Stimulated activated CD4-positive, alpha-beta T cell treated with anti-CD3 and anti-CD28 coated beads, TNF-alpha, amount 100 ng/mL, for 4 hours (primary cell): ENCODE measurements around the gene BMP4.

Experiments used
- DNase-seq, 3 experiments: peaks; one replicate each; pipeline ENCODE4 v3.0.0-alpha.2; 2020; ENCODE audit warnings: low read depth in 3 of 3

BMP4 gene

GRCh38 chr14:53964249-53964648 is 7.6 kb upstream of the BMP4 start:
- DNase-seq, result no peak

GRCh38 chr14:53963320-53964227 is 6.9 kb upstream of the BMP4 start:
- DNase-seq, result no peak

- no peak for DNase-seq
Measured at GRCh38 chr14:53962953-53963319, 6.3 kb upstream of the BMP4 start.

GRCh38 chr14:53958628-53959027 is 2.0 kb upstream of the BMP4 start:
- no peak for DNase-seq

- DNase-seq, result no peak
Measured at GRCh38 chr14:53957739-53958138, 1.1 kb upstream of the BMP4 start.

- no peak for DNase-seq
Measured at GRCh38 chr14:53955671-53956426, 776 bp downstream of the BMP4 start.

- DNase-seq, result no peak
Measured at GRCh38 chr14:53955229-53955556, 1.4 kb downstream of the BMP4 start.

- DNase-seq, result no peak
Measured at GRCh38 chr14:53954551-53955228, 1.9 kb downstream of the BMP4 start.

GRCh38 chr14:53953828-53954550 is 2.6 kb downstream of the BMP4 start:
- DNase-seq, result no peak

GRCh38 chr14:53953002-53953827 is 3.4 kb downstream of the BMP4 start:
- no peak for DNase-seq

GRCh38 chr14:53952533-53952932 is 4.1 kb downstream of the BMP4 start:
- no peak for DNase-seq

GRCh38 chr14:53951627-53952303 is 4.9 kb downstream of the BMP4 start:
- DNase-seq, result no peak

- DNase-seq, result no peak
Measured at GRCh38 chr14:53951243-53951626, 5.4 kb downstream of the BMP4 start.

GRCh38 chr14:53950031-53950793 is 6.4 kb downstream of the BMP4 start:
- DNase-seq, result no peak

- no peak for DNase-seq
Measured at GRCh38 chr14:53949201-53949600, 7.4 kb downstream of the BMP4 start.

GRCh38 chr14:53948205-53948884 is 8.3 kb downstream of the BMP4 start:
- no peak for DNase-seq

- no peak for DNase-seq
Measured at GRCh38 chr14:53947452-53948204, 9.0 kb downstream of the BMP4 start.

GRCh38 chr14:53947094-53947445 is 9.6 kb downstream of the BMP4 start:
- no peak for DNase-seq
